ENCODE data around the gene PRKCA. TPM values are rescaled to one million over a fixed set of nuclear protein-coding genes. Genes with fewer than 3 reads are reported as not detected.

The PRKCA gene
- total and polyA plus RNA-seq, 2 of the 13 experiments (the other 11 are each of a cell fraction or from before 2014, with no cell fraction given), result 18.5 to 21.5 TPM

GRCh38 chr17:66474806-66475497 is 172.5 kb downstream of the PRKCA start (continued):
- TF ChIP-seq ZNF792 (CRISPR knock-in tag; IDR thresholded peaks at IDR 0.05) (no peak), GATAD2A (CRISPR knock-in tag; IDR thresholded peaks at IDR 0.05) (peak; percentile 58), BCL6 (CRISPR knock-in tag; IDR thresholded peaks at IDR 0.05) (peak; percentile 47), KDM5A (IDR thresholded peaks at IDR 0.05; ENCODE audit: borderline replicate concordance, low read length) (no peak), ZGPAT (CRISPR knock-in tag; IDR thresholded peaks at IDR 0.05) (0 out of 2 replicates have a peak, but pooled peaks have one; percentile 25), SOX6 (IDR thresholded peaks at IDR 0.05) (no peak), SOX6 (CRISPR knock-in tag; IDR thresholded peaks at IDR 0.05) (peak; percentile 76), ZNF710 (CRISPR knock-in tag; IDR thresholded peaks at IDR 0.05; ENCODE audit: borderline replicate concordance) (peak; percentile 42; the same call in 1 of the 2 replicates), ATF2 (CRISPR knock-in tag; IDR thresholded peaks at IDR 0.05) (0 out of 2 replicates have a peak, but pooled peaks have one; percentile 22), GFI1 (CRISPR knock-in tag; IDR thresholded peaks at IDR 0.05; ENCODE audit: borderline replicate concordance) (peak; percentile 36; the same call in 1 of the 2 replicates), SUZ12 (IDR thresholded peaks at IDR 0.05; ENCODE audit: low read depth, low read length) (no peak), PITX1 (CRISPR knock-in tag; IDR thresholded peaks at IDR 0.05) (peak; percentile 78; the same call in 1 of the 2 replicates), SOX13 (IDR thresholded peaks at IDR 0.05) (no peak), SOX13 (CRISPR knock-in tag; conservative IDR thresholded peaks at IDR 0.05 in 1 of 2, IDR thresholded peaks at IDR 0.05 in 1 of 2) (peak in 1 of 2 experiments; percentile 89; a peak in 2 of 4 replicates), ZNF652 (CRISPR knock-in tag; IDR thresholded peaks at IDR 0.05; ENCODE audit: borderline replicate concordance, low read depth) (no peak), RCOR2 (CRISPR knock-in tag; IDR thresholded peaks at IDR 0.05) (peak; percentile 57; the same call in 1 of the 2 replicates), ZNF337 (CRISPR knock-in tag; IDR thresholded peaks at IDR 0.05; ENCODE audit: borderline replicate concordance, low read depth) (no peak), ZNF33A (CRISPR knock-in tag; IDR thresholded peaks at IDR 0.05; ENCODE audit: borderline replicate concordance) (no peak), ARID5B (CRISPR knock-in tag; IDR thresholded peaks at IDR 0.05) (peak; percentile 72), TBX2 (CRISPR knock-in tag; IDR thresholded peaks at IDR 0.05; ENCODE audit: borderline replicate concordance) (0 out of 2 replicates have a peak, but pooled peaks have one; percentile 27), SIX1 (CRISPR knock-in tag; IDR thresholded peaks at IDR 0.05; ENCODE audit: borderline replicate concordance) (peak; percentile 98), ZNF331 (CRISPR knock-in tag; IDR thresholded peaks at IDR 0.05) (peak; percentile 46; the same call in 1 of the 2 replicates)

Data from HepG2 (cell line).